T-helper 17 cell (primary cell): Measurements from ENCODE around the gene KLHL35. TPM values are rescaled to one million over a fixed set of nuclear protein-coding genes. Genes with fewer than 3 reads are reported as not detected.
A peak's percentile ranks its signal among the peaks of the same experiment; 100 is the strongest.

ENCODE experiments used
- ATAC-seq: fragments of 150-1000 bp; cut with Tn5 transposase; 2 replicates; pipeline ENCODE4 v1.10.0; 2021; ENCODE audit warnings: mild to moderate bottlenecking, moderate library complexity
- DNase-seq, 3 donors: peaks; one replicate each; pipeline versions ENCODE4 v3.0.0 to v3.0.0-alpha.2; 2020 to 2021
- H3K9me3 ChIP-seq: one replicate; pipeline ENCODE4 v1.7.0; 2013; ENCODE audit warnings: low read length, mild to moderate bottlenecking; ENCODE audit not compliant: control insufficient read depth, poor library complexity, severe bottlenecking
- H3K27ac Mint-ChIP-seq: one replicate; pipeline ENCODE4 v1.8.0; 2022; ENCODE audit warnings: mild to moderate bottlenecking, moderate library complexity, mixed read lengths
- H3K27me3 Mint-ChIP-seq: one replicate; pipeline ENCODE4 v1.8.0; 2022; ENCODE audit warnings: mixed read lengths
- H3K36me3 Mint-ChIP-seq: one replicate; pipeline ENCODE4 v1.8.0; 2022; ENCODE audit warnings: low read depth, mixed read lengths
- H3K4me1 Mint-ChIP-seq: one replicate; pipeline ENCODE4 v1.8.0; 2022; ENCODE audit warnings: mild to moderate bottlenecking, mixed read lengths
- H3K4me3 Mint-ChIP-seq: one replicate; pipeline ENCODE4 v1.8.0; 2022; ENCODE audit warnings: mild to moderate bottlenecking, moderate library complexity, mixed read lengths
- total RNA-seq, 4 donors: library from RNA in 2 of 4; stranded (reverse) in 2 of 4; gene quantifications; one replicate each; pipeline ENCODE4 v1.2.3 and lab custom pipeline; 2022 to 2026

KLHL35 gene
- total RNA-seq, 2 donors from 2014 or later: 1.3 to 3.1 TPM

GRCh38 chr11:75400146-75400865 is 32.7 kb downstream of the KLHL35 start:
- peak; percentile 41 for ATAC-seq
- Mint-ChIP-seq H3K27me3 (no peaks in the 10 kb centered on the region), H3K4me1 (peaks cover 47% of the 10 kb centered on the region), H3K4me3 (peak overlapping the region; percentile 99), H3K27ac (peak overlapping the region; percentile 98), H3K36me3 (peaks cover 14% of the 10 kb centered on the region)
- no peak for DNase-seq
- H3K9me3 ChIP-seq: no peaks in the 10 kb centered on the region

- Mint-ChIP-seq H3K4me3 (peak within 1 kb of the TSS; percentile 99), H3K27ac (peak within 1 kb of the TSS; percentile 98), H3K27me3 (no peaks in the 10 kb centered on the region), H3K36me3 (peaks cover 12% of the 10 kb centered on the region), H3K4me1 (peaks cover 47% of the 10 kb centered on the region)
- peak; percentile 76 to 80 (median 77) for DNase-seq
- no peaks in the 10 kb centered on the region for H3K9me3 ChIP-seq
- peak; percentile 89 for ATAC-seq
Measured at GRCh38 chr11:75399344-75400145, 33.5 kb downstream of the KLHL35 start, which contains the start of gene RPS3. RPS3 (plus strand) TSS chr11:75399518; CDS start chr11:75399548, 30 bp downstream.

- Mint-ChIP-seq H3K4me3 (peak overlapping the region; percentile 99), H3K27ac (peak overlapping the region; percentile 98), H3K36me3 (peaks cover 12% of the 10 kb centered on the region), H3K4me1 (peaks cover 45% of the 10 kb centered on the region), H3K27me3 (no peaks in the 10 kb centered on the region)
- no peak for ATAC-seq
- DNase-seq: no peak
- H3K9me3 ChIP-seq: no peaks in the 10 kb centered on the region
Measured at GRCh38 chr11:75398906-75399305, 34.1 kb downstream of the KLHL35 start.

- DNase-seq (no peak), ATAC-seq (no peak)
- no peaks in the 10 kb centered on the region for H3K27me3 Mint-ChIP-seq
- H3K36me3 Mint-ChIP-seq: peaks cover under 1% of the 10 kb centered on the region
- H3K27ac Mint-ChIP-seq: no peak overlapping the region
- no peaks in the 10 kb centered on the region for H3K9me3 ChIP-seq
- peaks cover 9% of the 10 kb centered on the region for H3K4me1 Mint-ChIP-seq
- no peak overlapping the region for H3K4me3 Mint-ChIP-seq
Measured at GRCh38 chr11:75394085-75394840, 38.7 kb downstream of the KLHL35 start.

- Mint-ChIP-seq H3K27ac (no peak overlapping the region), H3K4me1 (no peaks in the 10 kb centered on the region), H3K4me3 (no peak overlapping the region), H3K36me3 (no peaks in the 10 kb centered on the region), H3K27me3 (no peaks in the 10 kb centered on the region)
- DNase-seq: no peak
- no peak for ATAC-seq
- H3K9me3 ChIP-seq: no peaks in the 10 kb centered on the region
Measured at GRCh38 chr11:75389925-75390324, 43.1 kb downstream of the KLHL35 start.

- H3K36me3 Mint-ChIP-seq: no peaks in the 10 kb centered on the region
Measured at GRCh38 chr11:75389276-75389605, 43.8 kb downstream of the KLHL35 start.

GRCh38 chr11:75388386-75389275 is 44.4 kb downstream of the KLHL35 start:
- H3K4me1 Mint-ChIP-seq: peaks cover 8% of the 10 kb centered on the region
- ATAC-seq: peak; percentile 90
- H3K9me3 ChIP-seq: no peaks in the 10 kb centered on the region
- H3K27ac Mint-ChIP-seq: no peak overlapping the region
- peak; percentile 19 to 56 (median 44) for DNase-seq
- no peak overlapping the region for H3K4me3 Mint-ChIP-seq
- no peaks in the 10 kb centered on the region for H3K36me3 Mint-ChIP-seq
- H3K27me3 Mint-ChIP-seq: no peaks in the 10 kb centered on the region

More at GRCh38 chr11:75389276-75389605, 43.8 kb downstream of the KLHL35 start:
- Mint-ChIP-seq H3K27ac (no peak overlapping the region), H3K4me3 (no peak overlapping the region), H3K4me1 (peaks cover 4% of the 10 kb centered on the region), H3K27me3 (no peaks in the 10 kb centered on the region)
- DNase-seq (no peak), ATAC-seq (no peak)
- no peaks in the 10 kb centered on the region for H3K9me3 ChIP-seq

- H3K27ac Mint-ChIP-seq: no peak overlapping the region
- H3K4me3 Mint-ChIP-seq: no peak overlapping the region
- H3K9me3 ChIP-seq: no peaks in the 10 kb centered on the region
- no peaks in the 10 kb centered on the region for H3K36me3 Mint-ChIP-seq
- peaks cover 14% of the 10 kb centered on the region for H3K4me1 Mint-ChIP-seq
- no peak for ATAC-seq
- DNase-seq: no peak
- H3K27me3 Mint-ChIP-seq: no peaks in the 10 kb centered on the region
Measured at GRCh38 chr11:75387736-75388294, 45.2 kb downstream of the KLHL35 start.

- H3K4me1 Mint-ChIP-seq: peaks cover 14% of the 10 kb centered on the region
- H3K4me3 Mint-ChIP-seq: no peak overlapping the region
- H3K9me3 ChIP-seq: no peaks in the 10 kb centered on the region
- H3K27ac Mint-ChIP-seq: no peak overlapping the region
- H3K36me3 Mint-ChIP-seq: no peaks in the 10 kb centered on the region
- no peak for DNase-seq
- no peaks in the 10 kb centered on the region for H3K27me3 Mint-ChIP-seq
- ATAC-seq: no peak
Measured at GRCh38 chr11:75386942-75387630, 45.9 kb downstream of the KLHL35 start.

GRCh38 chr11:75384438-75385080 is 48.4 kb downstream of the KLHL35 start:
- H3K27me3 Mint-ChIP-seq: no peaks in the 10 kb centered on the region
- H3K27ac Mint-ChIP-seq: peak overlapping the region; percentile 29
- peak; percentile 62 to 78 (median 72) for DNase-seq
- no peaks in the 10 kb centered on the region for H3K9me3 ChIP-seq
- no peaks in the 10 kb centered on the region for H3K36me3 Mint-ChIP-seq
- peak; percentile 86 for ATAC-seq
- H3K4me1 Mint-ChIP-seq: peaks cover 14% of the 10 kb centered on the region
- H3K4me3 Mint-ChIP-seq: peak overlapping the region; percentile 65

GRCh38 chr11:75383246-75383645 is 49.8 kb downstream of the KLHL35 start:
- ATAC-seq (peak; percentile 52), DNase-seq (no peak)
- peak overlapping the region; percentile 32 for H3K27ac Mint-ChIP-seq
- H3K4me1 Mint-ChIP-seq: peaks cover 14% of the 10 kb centered on the region
- no peaks in the 10 kb centered on the region for H3K9me3 ChIP-seq
- H3K36me3 Mint-ChIP-seq: no peaks in the 10 kb centered on the region
- peak overlapping the region; percentile 5 for H3K4me3 Mint-ChIP-seq
- no peaks in the 10 kb centered on the region for H3K27me3 Mint-ChIP-seq
